Stimulated activated CD4-positive, alpha-beta T cell treated with anti-CD3 and anti-CD28 coated beads, Interleukin-2, amount 100 ng/mL, for 24 hours (primary cell): ENCODE results near the gene MYO1C.

Experiments
- DNase-seq, 2 donors: peaks; one replicate each; pipeline ENCODE4 v3.0.0-alpha.2; 2020

Gene MYO1C

GRCh38 chr17:1416414-1416813 is 76.1 kb downstream of the MYO1C start:
- no peak for DNase-seq

- no peak for DNase-seq
Measured at GRCh38 chr17:1414634-1415033, 77.9 kb downstream of the MYO1C start.
